CD14-positive monocyte (primary cell): ENCODE measurements around the gene PTCH2. TPM values are rescaled to one million over a fixed set of nuclear protein-coding genes. Genes with fewer than 3 reads are reported as not detected.

Experiments
- DNase-seq, 3 donors: peaks; one replicate each; pipeline ENCODE4 v3.0.0-alpha.2; 2011 to 2022
- H2AFZ ChIP-seq: 2 replicates; pipeline ENCODE4 v1.6.0; 2012; ENCODE audit warnings: mild to moderate bottlenecking, low read depth, low read length, inconsistent platforms; ENCODE audit not compliant: insufficient read depth, poor library complexity, severe bottlenecking
- H3K27ac ChIP-seq, 2 donors: 1 replicate in 1 of 2; 2 replicates in 1 of 2; pipeline ENCODE4 v1.5.1; 2012 to 2013; ENCODE audit warnings: low read length in 2 of 2, control low read depth in 1 of 2, inconsistent platforms in 1 of 2, low read depth in 1 of 2, mild to moderate bottlenecking in 1 of 2
- H3K27me3 ChIP-seq, 2 donors: one replicate each; pipeline versions ENCODE4 v1.6.0 to v1.6.1; 2011 to 2013; ENCODE audit warnings: low read length in 2 of 2; ENCODE audit not compliant: control insufficient read depth in 2 of 2, insufficient read depth in 2 of 2
- H3K36me3 ChIP-seq, 2 donors: replicated peaks in 1 of 2; 1 replicate in 1 of 2; 2 replicates in 1 of 2; pipeline versions ENCODE4 v1.5.1 to v1.6.1; 2012 to 2013; ENCODE audit warnings: low read length in 2 of 2, control low read depth in 1 of 2, inconsistent platforms in 1 of 2, mild to moderate bottlenecking in 1 of 2; ENCODE audit not compliant: insufficient read depth in 2 of 2, control insufficient read depth in 1 of 2
- H3K4me1 ChIP-seq, 2 donors: 1 replicate in 1 of 2; 2 replicates in 1 of 2; pipeline versions ENCODE4 v1.5.1 to v1.6.1; 2012 to 2013; ENCODE audit warnings: low read length in 2 of 2, control low read depth in 1 of 2, inconsistent platforms in 1 of 2, mild to moderate bottlenecking in 1 of 2, moderate library complexity in 1 of 2; ENCODE audit not compliant: insufficient read depth in 2 of 2, control insufficient read depth in 1 of 2
- H3K4me2 ChIP-seq: replicated peaks from 2 replicates; pipeline ENCODE3; 2012; ENCODE audit warnings: low read length, moderate library complexity, mild to moderate bottlenecking; ENCODE audit not compliant: poor library complexity, severe bottlenecking; ENCODE audit errors: extremely low read depth
- H3K4me3 ChIP-seq, 3 experiments: fragments of 200-600 bp in 1 of 3; sonication (generic) in 1 of 3; replicated peaks in 1 of 3; 1 replicate in 2 of 3; 2 replicates in 1 of 3; pipeline ENCODE4 v1.5.1; 2011 to 2013; ENCODE audit warnings: low read length in 3 of 3, mild to moderate bottlenecking in 3 of 3, control low read depth in 2 of 3, low read depth in 2 of 3, inconsistent platforms in 1 of 3, moderate library complexity in 1 of 3
- H3K79me2 ChIP-seq: 2 replicates; pipeline ENCODE4 v1.6.0; 2012; ENCODE audit warnings: mild to moderate bottlenecking, control low read depth, inconsistent platforms, low read length, moderate library complexity; ENCODE audit not compliant: insufficient read depth
- H3K9ac ChIP-seq: 2 replicates; pipeline ENCODE4 v1.6.0; 2017; ENCODE audit warnings: low read length, mild to moderate bottlenecking; ENCODE audit not compliant: insufficient read depth, poor library complexity, severe bottlenecking
- H3K9me3 ChIP-seq, 2 donors: replicated peaks in 1 of 2; 1 replicate in 1 of 2; 2 replicates in 1 of 2; pipeline versions ENCODE4 v1.5.1 to v1.6.1; 2012 to 2013; ENCODE audit warnings: low read length in 2 of 2, control low read depth in 1 of 2; ENCODE audit not compliant: control insufficient read depth in 1 of 2, insufficient read depth in 1 of 2
- H4K20me1 ChIP-seq: 2 replicates; pipeline ENCODE4 v1.6.0; 2012; ENCODE audit warnings: mild to moderate bottlenecking, low read length, control low read depth, moderate library complexity; ENCODE audit not compliant: insufficient read depth
- H3K27ac Mint-ChIP-seq, 7 donors: one replicate each; pipeline ENCODE4 v1.8.0; 2020; ENCODE audit warnings: mild to moderate bottlenecking in 7 of 7, mixed read lengths in 7 of 7, moderate library complexity in 6 of 7, inconsistent platforms in 2 of 7
- H3K27me3 Mint-ChIP-seq, 3 donors: one replicate each; pipeline ENCODE4 v1.8.0; 2021 to 2022; ENCODE audit warnings: low read depth in 3 of 3, mild to moderate bottlenecking in 3 of 3, mixed read lengths in 3 of 3, moderate library complexity in 3 of 3, inconsistent platforms in 1 of 3
- H3K36me3 Mint-ChIP-seq, 2 donors: one replicate each; pipeline ENCODE4 v1.8.0; 2020; ENCODE audit warnings: mixed read lengths in 2 of 2, inconsistent platforms in 1 of 2, mild to moderate bottlenecking in 1 of 2
- H3K4me1 Mint-ChIP-seq: one replicate; pipeline ENCODE4 v1.8.0; 2020; ENCODE audit warnings: mild to moderate bottlenecking, mixed read lengths
- H3K4me3 Mint-ChIP-seq, 2 donors: one replicate each; pipeline ENCODE4 v1.8.0; 2020; ENCODE audit warnings: mild to moderate bottlenecking in 2 of 2, mixed read lengths in 2 of 2, moderate library complexity in 1 of 2
- H3K9me3 Mint-ChIP-seq, 7 donors: one replicate each; pipeline ENCODE4 v1.8.0; 2020 to 2022; ENCODE audit warnings: mixed read lengths in 7 of 7, mild to moderate bottlenecking in 6 of 7, moderate library complexity in 6 of 7, inconsistent platforms in 2 of 7
- CTCF ChIP-seq: fragments of 200-600 bp; IDR thresholded peaks from one replicate; pipeline ENCODE4 v1.8.0; 2022; ENCODE audit warnings: antibody characterized with exemption, mild to moderate bottlenecking
- WGBS: methylation state at CpG from one replicate; pipeline ENCODE4 v1.1.5; 2013; ENCODE audit warnings: missing lambda C conversion rate; ENCODE audit not compliant: insufficient coverage; 5-methylcytosine and 5-hydroxymethylcytosine counted together
- intact Hi-C, 2 donors: fragments of 100-400 bp; cut with micrococcal nuclease; formaldehyde crosslinking; loops; one replicate each; pipeline versions ENCODE4 v1.15.0 to v1.15.1; 2023
- polyA plus RNA-seq, 3 donors: library from polyadenylated mRNA; depleted of rRNA in 1 of 3; unstranded in 2 of 3; stranded (reverse) in 1 of 3; fragments of 300-500 nt in 2 of 3; fragments of >200 nt in 1 of 3; fragmentation: Illumina TruSeq in 2 of 3; gene quantifications; 1 replicate in 2 of 3; 2 replicates in 1 of 3; pipeline ENCODE4 v1.2.3, GENCODE V29; 2012 to 2021

The PTCH2 gene
- polyA plus RNA-seq, 3 donors, result 0.18 to 0.71 (median 0.22) TPM

- TF ChIP-seq CTCF, result no peak
- H3K9ac ChIP-seq, result no peak overlapping the region
- intact Hi-C loops, result no loop called here
- H3K27me3 ChIP-seq, result no peaks in the 10 kb centered on the region
- H3K4me1 ChIP-seq, result peaks cover 19 to 24% of the 10 kb centered on the region in 2 donors
- peak in 2 of 3 donors; percentile 16 to 51 for DNase-seq
- H3K4me1 Mint-ChIP-seq, result peaks cover 24% of the 10 kb centered on the region
- peak overlapping the region in 1 of 2 donors; percentile 50 for H3K27ac ChIP-seq
- no peak overlapping the region for H3K4me3 ChIP-seq
- no peaks in the 10 kb centered on the region for H3K79me2 ChIP-seq
- H3K9me3 Mint-ChIP-seq, result no peaks in the 10 kb centered on the region
- peaks cover 6 to 15% of the 10 kb centered on the region in 2 donors for H3K36me3 ChIP-seq
- no peak overlapping the region for H2AFZ ChIP-seq
- WGBS, result no CpG with 5 or more reads among the region's 1 CpG
- no peaks in the 10 kb centered on the region for H4K20me1 ChIP-seq
- H3K36me3 Mint-ChIP-seq, result peaks cover 24 to 43% of the 10 kb centered on the region in 2 donors
- H3K27ac Mint-ChIP-seq, result peak overlapping the region in 6 of 7 donors; percentile 10 to 74 (median 56)
- peak overlapping the region; percentile 25 for H3K4me2 ChIP-seq
- H3K9me3 ChIP-seq, result no peaks in the 10 kb centered on the region
- H3K4me3 Mint-ChIP-seq, result no peak overlapping the region
- H3K27me3 Mint-ChIP-seq, result no peaks in the 10 kb centered on the region
Measured at GRCh38 chr1:44860891-44861425, 17.9 kb upstream of the PTCH2 start.

- Histone ChIP-seq H3K4me3 (no peak overlapping the region), H3K4me2 (peak overlapping the region; percentile 25), H3K9me3 (no peaks in the 10 kb centered on the region), H2AFZ (no peak overlapping the region), H3K9ac (no peak overlapping the region), H3K36me3 (peaks cover 6 to 20% of the 10 kb centered on the region in 2 donors), H3K79me2 (no peaks in the 10 kb centered on the region), H3K27ac (peak overlapping the region in 1 of 2 donors; percentile 50), H4K20me1 (no peaks in the 10 kb centered on the region), H3K27me3 (no peaks in the 10 kb centered on the region), H3K4me1 (peaks cover 19 to 24% of the 10 kb centered on the region in 2 donors)
- Mint-ChIP-seq H3K4me3 (no peak overlapping the region), H3K27ac (peak overlapping the region in 3 of 7 donors; percentile 10 to 74 (median 73)), H3K27me3 (no peaks in the 10 kb centered on the region), H3K36me3 (peaks cover 26 to 46% of the 10 kb centered on the region in 2 donors), H3K9me3 (no peaks in the 10 kb centered on the region), H3K4me1 (peaks cover 24% of the 10 kb centered on the region)
- DNase-seq, result no peak
- intact Hi-C loops, result no loop called here
- WGBS, result no CpG with 5 or more reads among the region's 1 CpG
- TF ChIP-seq CTCF, result no peak
Measured at GRCh38 chr1:44860331-44860730, 17.3 kb upstream of the PTCH2 start.
